Measurements from ENCODE around the gene TMEM132D.
"Not testable (repeated sequence)": the region's sequence is repeated elsewhere in the genome, so short reads cannot be mapped to it uniquely, and the experiment has no call there.

DNA sequence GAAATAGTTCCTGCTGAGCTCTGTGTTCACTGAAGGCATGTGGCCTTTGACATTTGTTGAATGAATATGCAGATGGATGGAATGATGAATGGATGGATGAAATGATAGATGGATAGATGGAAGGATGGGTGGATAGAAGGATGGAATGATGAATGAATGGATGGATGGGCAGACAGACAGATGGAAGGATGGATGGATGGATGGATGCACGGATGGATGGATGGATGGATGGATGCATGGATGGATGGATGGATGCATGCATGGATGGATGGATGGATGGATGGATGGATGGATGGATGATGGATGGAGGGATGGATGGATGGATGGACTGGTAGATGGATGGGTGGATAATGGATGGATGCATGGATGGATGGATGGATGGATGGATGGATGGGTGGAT, 4.8 kb downstream of the TMEM132D start:
- not testable (repeated sequence) for TF ChIP-seq EZH2 (IDR thresholded peaks at IDR 0.05; ENCODE audit: borderline replicate concordance, low read depth, low read length, severe bottlenecking); POLR2A (IDR thresholded peaks at IDR 0.05; ENCODE audit: low read depth, low read length); POLR2AphosphoS5 (IDR thresholded peaks at IDR 0.05; ENCODE audit: insufficient read depth, low read depth, low read length)
- TF ChIP-seq, protein P1, sequence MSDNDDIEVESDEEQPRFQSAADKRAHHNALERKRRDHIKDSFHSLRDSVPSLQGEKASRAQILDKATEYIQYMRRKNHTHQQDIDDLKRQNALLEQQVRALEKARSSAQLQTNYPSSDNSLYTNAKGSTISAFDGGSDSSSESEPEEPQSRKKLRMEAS (IDR thresholded peaks at IDR 0.05; ENCODE audit: insufficient read depth, insufficient read length), result not testable (repeated sequence)
